Measurements from ENCODE around the gene AGTPBP1. TPM values are rescaled to one million over a fixed set of nuclear protein-coding genes. Genes with fewer than 3 reads are reported as not detected.

Gene AGTPBP1
- total and polyA plus RNA-seq, 4 donors, result 10.6 to 55.9 (median 22.4) TPM

DNA sequence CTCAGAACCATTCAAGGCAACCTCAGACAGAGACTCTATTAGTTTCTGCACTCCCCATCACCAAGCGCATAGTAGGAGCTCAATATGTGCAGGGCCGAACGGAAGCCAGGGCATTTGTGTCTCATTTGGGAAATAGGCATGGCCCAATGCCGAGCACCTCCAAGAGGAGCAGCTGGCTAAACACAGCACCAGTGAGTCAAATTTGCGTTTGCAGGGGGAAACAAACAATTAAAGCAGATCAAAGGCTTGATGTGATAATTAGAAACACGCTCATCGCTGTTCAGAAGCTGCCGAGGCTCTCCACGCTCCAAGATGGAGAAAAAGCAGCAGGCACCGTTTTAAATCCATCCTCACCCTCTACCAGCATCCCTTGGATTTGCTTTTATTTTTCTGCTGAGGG, 225.3 kb downstream of the AGTPBP1 start:
- Histone ChIP-seq H3K36me3 (ENCODE audit: control insufficient read depth in 4 of 4, insufficient read depth in 4 of 4, low read length in 4 of 4) (no peaks in the 10 kb centered on the region), H3K27me3 (ENCODE audit: control insufficient read depth in 3 of 3, insufficient read depth in 3 of 3, low read length in 2 of 3) (peaks cover 0 to under 1% (median 0%) of the 10 kb centered on the region in 3 donors), H3K9ac (ENCODE audit: insufficient read depth in 1 of 2, low read length in 2 of 2) (no peak overlapping the region), H3K4me1 (ENCODE audit: control insufficient read depth in 5 of 5, insufficient read depth in 5 of 5, low read length in 5 of 5) (peaks cover 0 to 2% (median 0%) of the 10 kb centered on the region in 5 donors), H3K27ac (ENCODE audit: low read depth in 1 of 2, low read length in 1 of 2) (no peak overlapping the region), H3K4me3 (no peak overlapping the region), H3K9me3 (ENCODE audit: control insufficient read depth in 4 of 4, insufficient read depth in 3 of 4, low read length in 3 of 4) (no peaks in the 10 kb centered on the region)
- ATAC-seq (ENCODE audit: insufficient read depth, low FRiP score) (no peak), DNase-seq (no peak)
- TF ChIP-seq, protein P1, sequence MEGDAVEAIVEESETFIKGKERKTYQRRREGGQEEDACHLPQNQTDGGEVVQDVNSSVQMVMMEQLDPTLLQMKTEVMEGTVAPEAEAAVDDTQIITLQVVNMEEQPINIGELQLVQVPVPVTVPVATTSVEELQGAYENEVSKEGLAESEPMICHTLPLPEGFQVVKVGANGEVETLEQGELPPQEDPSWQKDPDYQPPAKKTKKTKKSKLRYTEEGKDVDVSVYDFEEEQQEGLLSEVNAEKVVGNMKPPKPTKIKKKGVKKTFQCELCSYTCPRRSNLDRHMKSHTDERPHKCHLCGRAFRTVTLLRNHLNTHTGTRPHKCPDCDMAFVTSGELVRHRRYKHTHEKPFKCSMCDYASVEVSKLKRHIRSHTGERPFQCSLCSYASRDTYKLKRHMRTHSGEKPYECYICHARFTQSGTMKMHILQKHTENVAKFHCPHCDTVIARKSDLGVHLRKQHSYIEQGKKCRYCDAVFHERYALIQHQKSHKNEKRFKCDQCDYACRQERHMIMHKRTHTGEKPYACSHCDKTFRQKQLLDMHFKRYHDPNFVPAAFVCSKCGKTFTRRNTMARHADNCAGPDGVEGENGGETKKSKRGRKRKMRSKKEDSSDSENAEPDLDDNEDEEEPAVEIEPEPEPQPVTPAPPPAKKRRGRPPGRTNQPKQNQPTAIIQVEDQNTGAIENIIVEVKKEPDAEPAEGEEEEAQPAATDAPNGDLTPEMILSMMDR (IDR thresholded peaks at IDR 0.05; ENCODE audit: control extremely low read depth, extremely low read depth), result no peak
- WGBS, 2 donors, result 72 to 75% methylated on average over 10 of the region's 10 CpGs

DNA sequence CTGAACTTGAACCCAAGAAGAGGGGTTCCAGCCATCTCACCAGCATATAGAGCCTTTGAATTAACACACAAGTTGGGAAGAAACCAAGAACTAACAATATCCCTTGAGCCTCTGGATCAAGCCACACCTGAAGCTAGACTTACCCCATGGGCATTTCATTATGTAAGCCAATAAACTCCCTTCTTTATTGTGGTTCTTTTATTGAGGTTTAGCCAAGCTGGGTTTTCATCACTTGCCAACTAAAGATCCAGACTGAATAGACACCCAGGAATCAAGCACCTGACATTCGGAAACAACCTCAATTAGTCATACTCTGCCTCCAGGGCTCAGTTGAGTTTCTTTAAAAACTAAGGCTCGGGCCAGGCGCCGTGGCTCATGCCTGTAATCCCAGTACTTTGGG, 226.7 kb downstream of the AGTPBP1 start:
- ATAC-seq (ENCODE audit: insufficient read depth, low FRiP score) (no peak), DNase-seq (no peak)
- Histone ChIP-seq H3K9me3 (ENCODE audit: control insufficient read depth in 4 of 4, insufficient read depth in 3 of 4, low read length in 3 of 4) (no peaks in the 10 kb centered on the region), H3K9ac (ENCODE audit: insufficient read depth in 1 of 2, low read length in 2 of 2) (no peak overlapping the region), H3K27ac (ENCODE audit: low read depth in 1 of 2, low read length in 1 of 2) (no peak overlapping the region), H3K4me1 (ENCODE audit: control insufficient read depth in 5 of 5, insufficient read depth in 5 of 5, low read length in 5 of 5) (peaks cover 0 to 2% (median 0%) of the 10 kb centered on the region in 5 donors), H3K4me3 (no peak overlapping the region), H3K27me3 (ENCODE audit: control insufficient read depth in 3 of 3, insufficient read depth in 3 of 3, low read length in 2 of 3) (no peaks in the 10 kb centered on the region), H3K36me3 (ENCODE audit: control insufficient read depth in 4 of 4, insufficient read depth in 4 of 4, low read length in 4 of 4) (no peaks in the 10 kb centered on the region)
- WGBS, 2 donors, result 93 to 98% methylated on average over 4 of the region's 4 CpGs
- TF ChIP-seq, protein P1 (IDR thresholded peaks at IDR 0.05; ENCODE audit: control extremely low read depth, extremely low read depth), result no peak

DNA sequence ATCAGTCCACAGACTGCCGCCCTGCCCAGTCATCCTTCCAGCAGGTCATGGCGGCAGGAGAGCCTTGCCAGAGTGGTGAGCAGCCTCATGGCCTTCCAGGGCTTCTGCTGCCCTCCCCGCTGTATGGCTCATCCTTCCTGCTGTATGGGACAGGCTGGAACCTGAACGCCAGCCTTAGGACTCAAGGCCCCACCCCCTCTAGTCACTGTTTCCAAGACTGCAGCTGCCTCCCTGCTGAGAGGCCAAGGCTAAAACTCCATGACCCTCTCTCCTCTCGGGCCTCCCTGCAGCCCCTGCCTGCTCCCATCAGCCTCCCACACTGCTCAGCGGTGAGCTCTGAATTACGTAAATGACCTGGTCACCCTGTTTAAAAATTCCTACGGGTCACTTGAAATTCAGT, 227.5 kb downstream of the AGTPBP1 start:
- Histone ChIP-seq H3K36me3 (ENCODE audit: control insufficient read depth in 4 of 4, insufficient read depth in 4 of 4, low read length in 4 of 4) (no peaks in the 10 kb centered on the region), H3K27ac (ENCODE audit: low read depth in 1 of 2, low read length in 1 of 2) (no peak overlapping the region), H3K4me3 (no peak overlapping the region), H3K9me3 (ENCODE audit: control insufficient read depth in 4 of 4, insufficient read depth in 3 of 4, low read length in 3 of 4) (no peaks in the 10 kb centered on the region), H3K4me1 (ENCODE audit: control insufficient read depth in 5 of 5, insufficient read depth in 5 of 5, low read length in 5 of 5) (peaks cover 0 to 2% (median 0%) of the 10 kb centered on the region in 5 donors), H3K27me3 (ENCODE audit: control insufficient read depth in 3 of 3, insufficient read depth in 3 of 3, low read length in 2 of 3) (no peaks in the 10 kb centered on the region), H3K9ac (ENCODE audit: insufficient read depth in 1 of 2, low read length in 2 of 2) (no peak overlapping the region)
- TF ChIP-seq, protein P1 (IDR thresholded peaks at IDR 0.05; ENCODE audit: control extremely low read depth, extremely low read depth), result no peak
- DNase-seq, result no peak
- 81 to 86% methylated on average over 8 of the region's 8 CpGs for whole genome bisulfite sequencing, 2 donors
- no peak for ATAC-seq (ENCODE audit: insufficient read depth, low FRiP score)

DNA sequence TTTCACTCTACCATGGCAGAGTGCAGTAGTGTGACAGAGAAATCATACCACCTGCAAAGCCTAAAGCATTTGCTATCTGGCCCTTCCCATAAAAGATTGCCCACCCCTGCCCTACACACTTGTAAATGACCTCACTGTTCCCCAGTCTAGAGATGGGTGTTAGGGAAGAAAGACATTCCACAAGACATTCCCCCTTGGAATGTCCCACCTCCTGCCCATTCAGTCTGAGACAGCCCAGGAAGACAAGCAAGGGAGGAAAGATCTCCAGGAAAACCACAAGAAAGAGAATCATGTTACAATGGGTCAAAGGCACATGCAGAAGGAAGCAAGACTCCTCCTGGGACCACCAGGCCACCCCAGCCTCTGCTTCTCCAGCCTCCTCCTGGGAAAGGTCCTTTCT, 230.0 kb downstream of the AGTPBP1 start:
- Histone ChIP-seq H3K9me3 (ENCODE audit: control insufficient read depth in 4 of 4, insufficient read depth in 3 of 4, low read length in 3 of 4) (no peaks in the 10 kb centered on the region), H3K27me3 (ENCODE audit: control insufficient read depth in 3 of 3, insufficient read depth in 3 of 3, low read length in 2 of 3) (no peaks in the 10 kb centered on the region), H3K9ac (ENCODE audit: insufficient read depth in 1 of 2, low read length in 2 of 2) (no peak overlapping the region), H3K36me3 (ENCODE audit: control insufficient read depth in 4 of 4, insufficient read depth in 4 of 4, low read length in 4 of 4) (no peaks in the 10 kb centered on the region), H3K4me1 (ENCODE audit: control insufficient read depth in 5 of 5, insufficient read depth in 5 of 5, low read length in 5 of 5) (peaks cover 0 to 2% (median 0%) of the 10 kb centered on the region in 5 donors), H3K27ac (ENCODE audit: low read depth in 1 of 2, low read length in 1 of 2) (no peak overlapping the region), H3K4me3 (no peak overlapping the region)
- DNase-seq (no peak), ATAC-seq (ENCODE audit: insufficient read depth, low FRiP score) (no peak)
- TF ChIP-seq, protein P1 (IDR thresholded peaks at IDR 0.05; ENCODE audit: control extremely low read depth, extremely low read depth), result no peak

Data from lung (tissue), 12 donors.